Measurements from ENCODE around the gene KATNB1.
A peak's percentile ranks its signal among the peaks of the same experiment; 100 is the strongest.

The KATNB1 gene

DNA sequence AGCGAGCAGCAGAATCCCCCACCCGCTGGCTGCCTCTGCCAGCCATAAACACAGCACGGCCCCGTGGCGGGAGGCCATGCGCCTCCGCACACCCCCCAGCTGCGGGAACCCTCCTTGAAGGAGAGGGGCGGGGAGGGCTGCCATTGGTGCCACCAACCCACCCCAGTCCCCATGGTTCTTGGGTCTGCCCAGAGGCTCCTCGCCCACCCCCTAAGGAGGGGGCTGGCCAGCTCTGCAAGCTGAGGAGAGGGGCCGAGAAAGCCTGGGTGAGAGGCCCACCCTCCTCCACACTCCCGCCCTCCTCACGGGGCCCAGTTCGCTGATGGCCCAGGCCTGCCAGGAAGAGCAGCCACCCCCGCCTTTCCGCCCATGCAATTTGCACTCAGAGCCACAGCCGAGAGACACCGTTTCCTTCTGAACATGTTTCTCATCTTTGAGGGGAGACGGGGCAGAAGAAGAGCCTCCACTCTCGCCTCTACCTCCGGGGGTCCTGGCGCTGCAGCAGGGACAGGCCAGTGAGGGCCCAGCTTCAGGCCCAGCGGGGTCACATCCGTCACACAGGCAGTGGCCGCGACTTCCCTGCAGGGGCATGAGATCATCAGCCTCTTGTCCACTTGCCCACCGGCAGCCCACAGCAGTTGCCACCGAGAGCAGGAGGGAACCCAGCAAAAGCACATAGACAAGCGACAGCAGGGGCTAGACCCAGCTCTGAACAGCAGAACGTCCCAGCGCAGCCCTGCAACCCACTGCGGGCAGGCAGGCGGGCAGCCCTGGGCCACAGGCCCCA, 23.0 kb downstream of the KATNB1 start:
- DNase-seq, result peak; percentile 43

DNA sequence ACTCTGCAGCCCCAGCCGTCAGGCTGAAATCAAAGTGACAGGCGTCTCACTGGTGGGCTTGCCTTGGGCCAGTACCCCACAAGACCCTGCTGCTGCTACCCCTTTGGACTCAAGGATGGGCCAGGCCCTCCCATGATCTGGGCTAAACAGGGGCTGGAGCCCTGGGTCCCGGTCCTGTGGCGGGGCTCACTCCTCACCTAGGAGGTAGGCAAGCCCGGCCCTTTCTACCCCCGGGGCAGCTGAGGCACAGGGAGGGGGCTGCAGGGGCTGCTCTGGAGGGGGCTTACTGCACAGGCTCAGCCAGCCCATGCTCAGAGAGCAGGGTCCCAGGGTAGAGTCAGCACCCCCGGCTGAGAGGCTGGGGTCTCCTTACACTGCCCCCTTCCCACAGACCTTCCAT, 23.6 kb downstream of the KATNB1 start:
- DNase-seq, result no peak

DNA sequence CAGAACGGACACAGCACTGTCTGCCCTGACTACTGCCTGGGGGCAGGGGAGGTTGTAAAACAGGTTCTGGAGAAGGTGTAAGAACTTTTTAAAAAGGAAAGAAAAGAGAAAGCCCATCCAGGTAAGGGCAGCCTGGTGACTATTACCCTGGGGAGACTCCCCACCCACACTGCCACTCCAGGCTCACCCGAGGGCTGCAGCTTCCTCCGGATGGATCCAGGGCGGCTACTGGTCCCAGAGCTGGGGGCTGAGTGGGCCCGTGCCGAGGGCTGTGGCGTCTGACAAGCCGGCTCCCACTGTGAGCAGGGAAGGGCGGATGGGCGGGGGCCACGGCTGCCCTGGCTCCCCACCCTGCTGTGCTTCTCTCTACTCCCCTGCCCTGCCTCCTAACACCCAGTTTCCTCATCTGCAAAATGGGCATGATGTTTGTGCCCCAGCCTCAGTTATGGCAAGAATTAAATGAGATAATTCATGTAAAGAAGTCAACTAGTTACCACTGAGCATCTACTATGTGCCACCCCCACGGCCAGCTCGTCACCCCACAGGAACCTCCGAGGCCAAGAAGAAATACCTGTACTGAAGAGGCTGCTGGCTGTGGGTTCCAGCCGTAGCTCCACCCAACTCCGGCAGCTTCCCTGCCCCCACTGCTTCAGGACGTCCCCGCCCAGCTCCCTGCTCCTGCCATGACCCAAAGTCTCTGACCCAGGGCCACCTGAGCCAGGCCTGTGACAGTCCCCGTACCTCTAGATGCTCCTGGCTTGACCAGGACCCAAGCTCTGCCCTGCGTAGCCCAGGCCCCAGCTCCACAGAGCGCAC, 24.2 kb downstream of the KATNB1 start:
- no peak for DNase-seq

DNA sequence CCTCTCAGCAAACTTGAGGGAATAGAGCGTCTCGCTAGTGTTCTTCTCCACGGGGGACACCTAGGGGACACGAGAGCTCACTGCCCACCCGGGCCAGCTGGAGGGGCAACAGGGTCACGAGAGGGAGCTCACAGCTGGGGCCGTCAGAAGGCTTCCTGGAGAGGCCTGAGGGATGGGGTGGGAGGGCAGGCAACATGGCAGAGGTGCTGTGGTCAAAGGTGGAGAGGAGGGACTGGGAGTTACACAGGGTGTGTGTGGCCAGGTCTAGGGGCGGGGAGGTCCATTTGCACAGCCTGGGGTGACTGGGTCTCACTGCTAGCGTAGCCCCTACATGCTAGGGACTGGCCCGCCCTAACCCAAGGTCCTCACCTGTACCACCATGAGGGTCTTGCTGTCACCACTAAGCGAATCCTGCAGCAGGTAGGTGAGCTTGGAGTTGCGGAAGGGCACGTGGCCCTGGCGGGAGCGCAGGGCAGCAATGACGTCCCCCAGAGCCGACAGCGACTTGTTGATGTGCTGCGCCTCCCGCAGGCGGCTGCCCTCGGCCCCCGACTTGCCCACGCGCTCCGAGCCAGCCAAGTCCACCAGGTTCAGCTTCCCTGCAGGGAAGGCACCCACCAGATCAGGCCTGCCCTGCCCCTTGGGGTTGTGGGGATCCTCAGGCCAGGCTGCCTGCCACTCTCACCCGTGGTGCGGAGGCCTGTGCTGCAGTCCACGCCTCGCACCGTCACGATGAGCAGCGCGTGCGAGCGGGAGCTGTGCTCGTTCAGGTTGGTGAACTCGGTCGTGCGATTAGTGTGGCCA, 25.0 kb downstream of the KATNB1 start:
- DNase-seq, result peak; percentile 34

DNA sequence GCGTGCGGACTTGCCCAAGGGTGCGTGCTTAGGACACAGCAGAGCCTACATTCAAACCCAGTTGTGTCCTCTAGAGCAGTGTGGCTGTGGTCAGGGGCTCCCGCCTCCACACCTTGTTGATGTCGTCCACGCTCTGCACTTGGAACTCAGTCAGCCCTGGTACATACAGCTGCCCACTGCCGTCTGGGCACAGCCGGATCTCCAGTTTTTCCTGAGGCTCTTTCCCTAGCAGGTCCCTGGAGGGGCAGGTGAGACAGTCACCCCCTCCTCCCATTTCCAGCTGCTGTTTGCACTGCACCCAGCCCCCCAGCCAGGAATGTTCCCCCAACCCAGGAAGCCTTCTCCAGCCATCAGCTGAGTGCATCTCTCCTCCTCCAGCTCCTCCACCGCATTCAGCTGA, 25.7 kb downstream of the KATNB1 start:
- DNase-seq, result no peak

DNA sequence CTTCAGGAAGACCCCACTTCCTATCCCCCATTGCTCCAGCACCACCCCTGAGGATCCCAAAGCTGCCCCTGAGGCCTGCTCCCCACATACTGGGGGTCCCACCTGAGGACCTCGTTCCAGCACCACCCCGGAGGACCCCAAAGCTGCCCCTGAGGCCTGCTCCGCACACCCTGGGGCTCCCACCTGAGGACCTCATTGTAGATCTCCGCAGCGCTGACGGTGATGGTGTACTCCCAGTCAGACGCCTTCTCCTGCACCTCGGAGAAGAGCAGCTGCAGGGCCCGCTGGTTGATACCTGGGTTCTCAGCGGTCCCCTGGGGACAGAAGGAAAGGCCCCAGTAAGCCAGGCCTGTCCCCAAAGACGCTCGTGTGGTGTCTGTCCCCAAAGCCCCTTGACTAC, 26.4 kb downstream of the KATNB1 start:
- no peak for DNase-seq

DNA sequence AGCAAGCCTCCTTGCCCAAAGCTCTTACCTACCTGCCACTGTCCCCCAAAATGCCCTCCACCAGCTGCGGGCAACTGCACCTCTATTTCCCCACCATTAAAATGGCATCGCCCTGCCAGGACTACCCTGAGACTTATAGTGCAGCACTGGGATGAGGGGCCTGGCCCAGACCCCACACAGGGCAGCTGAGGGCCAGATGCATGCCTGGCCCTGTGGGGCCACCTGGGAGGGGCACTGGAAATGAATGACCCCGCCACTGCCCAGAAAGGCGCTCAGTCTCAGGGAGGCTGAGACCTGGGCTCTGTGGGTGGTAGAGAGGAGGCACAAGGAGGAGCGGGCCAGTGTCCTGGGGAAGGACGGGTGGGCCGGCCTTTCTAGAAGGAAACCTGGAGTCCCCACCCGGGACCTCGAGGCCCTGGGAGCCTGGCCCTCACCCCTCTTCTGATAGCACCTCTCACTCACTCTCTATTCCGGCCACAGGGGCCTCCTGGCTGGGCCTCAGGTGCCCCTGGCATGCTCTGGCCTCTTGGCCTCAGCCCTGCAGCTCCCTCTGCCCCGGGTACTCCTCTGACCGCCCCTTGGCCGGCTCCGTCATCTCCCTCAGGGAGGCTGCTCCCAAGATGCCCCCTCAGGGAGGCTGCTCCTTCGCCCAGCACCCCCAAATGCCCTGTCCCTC, 26.9 kb downstream of the KATNB1 start:
- DNase-seq, result no peak

DNA sequence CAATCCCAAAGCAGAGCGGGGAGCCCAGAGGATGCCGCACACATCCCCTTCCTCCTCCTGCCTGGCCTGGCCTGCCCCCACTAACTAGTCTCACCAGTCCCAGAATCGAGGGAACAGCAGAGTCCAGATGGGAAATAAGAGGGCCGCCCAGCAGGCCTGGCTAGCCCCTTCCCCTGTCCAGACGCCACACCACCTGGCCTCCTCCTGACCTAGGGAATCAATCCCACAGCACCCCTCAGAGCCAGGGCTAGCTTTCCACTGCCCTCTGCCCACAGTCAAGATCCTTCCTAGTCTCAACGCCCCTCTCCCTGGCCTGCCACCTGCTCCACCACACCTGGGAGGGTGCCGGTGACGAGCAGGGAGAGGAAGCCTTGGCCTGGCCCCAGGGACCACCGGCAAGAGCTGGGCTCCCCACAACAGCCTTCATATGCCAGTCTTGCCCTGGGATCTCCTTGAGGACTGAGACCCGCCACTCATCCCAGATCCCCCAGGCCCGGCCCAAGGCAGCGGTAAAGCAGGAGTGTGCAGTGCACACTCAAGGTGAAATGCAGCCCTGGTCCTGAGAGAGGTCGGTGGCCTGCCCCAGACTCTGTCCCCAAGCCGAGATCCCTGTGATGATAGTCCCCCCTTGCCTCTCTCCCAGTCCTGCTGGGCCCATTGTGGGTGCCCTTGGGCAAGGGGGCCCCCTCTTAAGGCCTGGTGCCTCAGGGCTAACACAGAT, 27.9 kb downstream of the KATNB1 start:
- no peak for DNase-seq

DNA sequence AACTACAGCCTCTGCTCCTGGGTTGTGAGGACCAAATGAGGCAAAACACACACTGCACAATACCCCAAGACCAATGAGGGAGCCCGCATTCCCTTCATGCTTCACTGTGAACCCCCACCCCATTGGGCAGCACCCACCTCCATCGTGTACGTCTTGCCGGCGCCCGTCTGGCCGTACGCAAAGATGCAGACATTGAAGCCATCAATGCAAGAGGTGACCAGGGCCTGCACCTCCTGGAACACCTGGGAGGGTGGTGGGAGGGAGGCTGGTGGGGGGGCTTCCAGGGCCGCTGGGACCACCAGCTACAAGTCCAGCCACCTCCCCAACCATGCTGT, 28.4 kb downstream of the KATNB1 start:
- DNase-seq, result no peak

DNA sequence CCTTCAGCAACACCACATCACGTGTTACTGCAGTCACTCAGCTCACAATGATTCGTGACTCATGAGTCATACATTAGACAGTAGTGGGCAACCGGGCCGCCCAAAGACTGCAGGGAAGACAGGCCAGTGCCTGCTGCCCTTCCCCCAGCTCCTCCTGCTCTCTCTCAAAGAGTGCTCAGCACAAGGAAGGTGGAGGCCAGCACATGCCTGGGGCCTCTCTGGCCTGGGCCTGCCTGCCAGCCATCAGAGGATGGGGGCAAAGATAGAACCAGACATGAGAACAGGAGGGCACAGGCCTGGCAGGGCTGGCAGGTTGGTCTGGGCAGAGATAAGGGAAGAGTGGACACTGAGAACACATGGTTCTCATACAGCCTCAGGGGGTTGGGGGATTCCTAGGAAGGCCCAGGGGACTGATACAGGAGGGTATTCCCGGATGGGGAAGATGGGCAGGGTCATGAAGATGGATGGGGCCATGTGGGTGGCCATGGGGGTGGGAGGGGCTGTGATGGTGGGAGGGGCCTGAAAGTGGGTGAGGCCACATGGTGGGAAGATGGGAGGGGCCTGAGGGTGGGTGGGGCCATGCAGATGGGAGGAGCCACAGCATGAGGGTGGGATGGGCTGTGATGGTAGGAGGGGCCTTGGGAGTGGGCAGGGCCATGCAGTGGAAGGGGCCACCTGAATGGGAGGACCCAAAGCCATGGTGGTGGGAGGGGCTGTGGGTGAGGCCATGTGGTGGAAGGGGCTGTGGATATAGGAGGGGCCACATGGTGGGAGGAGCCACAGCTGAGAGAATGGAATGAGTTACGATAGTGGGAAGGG, 29.0 kb downstream of the KATNB1 start:
- no peak for DNase-seq

DNA sequence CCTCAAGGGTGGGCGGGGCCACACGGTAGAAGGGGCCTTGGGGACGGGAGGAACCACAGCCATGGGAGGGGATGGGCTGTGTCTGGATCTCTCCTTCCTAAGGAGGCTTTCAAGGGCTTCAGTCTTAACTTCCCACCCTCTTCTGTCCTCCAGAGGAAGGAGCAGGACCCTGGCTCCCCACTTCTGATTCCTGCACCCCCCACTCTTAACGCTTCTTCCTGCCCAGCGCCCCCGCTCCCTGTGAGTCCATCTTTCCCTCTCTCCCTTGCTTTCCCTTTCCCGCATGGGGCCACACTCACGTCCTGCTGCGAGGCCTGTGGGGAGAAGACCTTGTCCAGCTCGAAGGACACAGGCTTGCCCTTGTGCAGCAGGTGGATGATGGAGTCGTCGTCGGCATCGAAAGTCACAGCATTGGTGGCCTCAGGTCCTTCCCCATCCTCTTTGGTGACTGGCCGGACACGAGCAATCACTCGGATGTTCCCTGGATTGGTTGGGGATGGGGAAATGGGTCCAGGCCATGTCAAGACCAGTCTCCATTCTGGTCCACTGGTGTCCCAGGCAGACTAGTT, 29.7 kb downstream of the KATNB1 start:
- DNase-seq, result peak; percentile 36

DNA sequence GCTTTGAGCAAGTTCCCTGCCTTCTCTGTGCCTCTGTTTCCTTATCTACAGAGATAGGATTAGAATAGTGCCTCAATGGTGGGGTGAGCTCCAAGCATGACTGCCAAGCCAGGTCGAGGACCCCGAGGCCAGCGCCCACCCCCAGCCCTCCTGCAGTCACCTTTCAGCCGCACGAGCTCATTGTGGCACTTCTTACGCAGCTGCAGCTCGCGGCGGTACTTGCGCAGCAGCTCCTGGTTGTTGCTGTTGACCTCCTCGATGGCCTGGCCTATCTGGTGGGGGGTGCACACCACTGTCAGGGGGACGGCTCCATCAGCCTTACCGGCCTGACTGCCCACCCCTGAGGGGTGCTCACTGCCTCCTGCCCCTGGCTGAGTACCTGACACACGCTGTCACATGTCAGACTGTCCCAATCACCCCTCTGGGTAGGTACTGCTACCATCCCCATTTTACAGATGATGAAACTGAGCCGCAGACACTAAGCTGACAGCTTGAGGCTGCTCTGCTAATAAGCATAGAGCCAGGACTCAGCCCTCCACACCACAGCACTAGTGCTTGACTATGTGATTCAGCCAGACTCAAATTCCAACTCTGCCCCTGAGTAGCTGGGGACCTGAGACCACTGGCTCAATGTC, 31.3 kb downstream of the KATNB1 start:
- no peak for DNase-seq

DNA sequence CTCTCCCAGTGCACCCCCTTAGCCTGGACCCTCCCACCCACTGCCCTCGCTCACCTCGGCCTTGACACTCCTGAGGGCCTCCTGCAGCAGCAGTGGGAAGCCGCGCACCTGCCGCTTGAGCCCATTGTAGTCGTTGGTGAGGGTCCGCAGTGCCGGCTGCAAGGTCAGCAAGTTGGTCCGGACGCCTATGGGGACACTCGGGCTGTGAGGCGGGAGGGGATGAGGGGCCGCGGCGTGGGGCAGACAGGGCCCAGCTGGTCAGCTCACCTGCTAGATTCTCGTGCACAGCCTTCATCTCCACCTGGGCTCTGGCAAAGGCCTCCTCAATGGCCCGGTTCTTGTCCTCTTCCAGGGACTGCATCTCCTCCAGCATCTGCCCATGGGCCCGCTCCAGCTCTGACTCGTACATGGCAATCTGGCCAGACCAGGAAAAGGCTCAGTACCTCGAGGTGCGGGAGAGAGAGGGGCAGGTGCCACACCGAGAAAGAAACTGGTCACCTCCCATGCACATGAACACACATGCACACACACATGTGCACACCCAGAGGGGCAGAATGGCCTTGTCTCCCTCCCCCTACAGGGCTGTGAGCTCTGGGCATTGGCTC, 34.1 kb downstream of the KATNB1 start:
- DNase-seq, result peak; percentile 39

DNA sequence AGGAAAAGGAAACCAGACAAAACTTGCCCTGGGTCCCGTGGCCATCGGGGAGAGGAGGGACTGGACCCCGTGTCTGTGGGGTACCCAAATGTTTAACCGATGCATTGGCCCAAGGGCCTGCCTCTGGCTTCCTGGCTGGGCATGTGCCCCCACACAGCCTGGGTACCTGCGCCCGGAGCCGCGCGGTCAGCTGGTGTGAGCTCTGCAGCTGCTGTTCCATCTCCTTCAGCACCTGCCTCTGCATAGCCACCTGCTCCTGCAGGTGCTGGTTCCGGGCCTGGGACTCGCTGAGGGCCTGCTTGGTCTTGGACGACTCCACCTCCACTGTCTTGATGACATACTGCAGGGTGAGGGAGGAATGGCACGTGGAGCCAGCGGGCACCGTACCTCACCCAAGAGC, 34.8 kb downstream of the KATNB1 start:
- peak; percentile 32 for DNase-seq

DNA sequence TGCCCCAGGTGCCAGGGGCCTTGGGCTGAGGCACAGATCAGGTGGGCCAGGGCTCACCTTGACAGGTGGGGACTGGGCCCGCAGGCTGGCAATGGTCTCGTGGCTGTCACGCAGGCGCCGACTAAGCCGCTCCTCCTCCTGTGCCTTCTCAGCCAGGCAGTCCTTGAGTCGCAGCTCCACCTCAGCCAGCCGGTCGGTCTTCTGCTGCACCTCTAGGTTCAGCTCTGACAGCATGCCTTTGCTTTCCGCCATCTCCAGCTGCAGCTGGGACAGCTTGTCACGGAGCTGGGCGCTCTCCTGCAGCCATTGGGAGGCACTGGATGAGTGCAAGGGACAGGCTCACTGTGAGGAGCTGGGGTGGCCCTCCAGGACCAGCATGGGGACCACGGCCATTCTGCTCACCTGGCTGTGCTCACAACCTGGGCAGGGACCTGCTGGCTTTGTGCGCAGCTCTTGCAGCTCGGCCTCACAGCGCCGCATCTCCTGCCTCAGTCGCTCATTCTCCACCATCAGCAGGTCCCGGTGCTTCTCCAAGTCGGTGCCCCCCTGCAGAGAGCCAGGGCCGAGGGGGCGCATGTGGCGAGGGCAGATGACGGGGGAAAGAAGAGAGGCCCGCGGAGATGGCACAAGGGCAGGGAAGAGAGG, 35.7 kb downstream of the KATNB1 start:
- no peak for DNase-seq

DNA sequence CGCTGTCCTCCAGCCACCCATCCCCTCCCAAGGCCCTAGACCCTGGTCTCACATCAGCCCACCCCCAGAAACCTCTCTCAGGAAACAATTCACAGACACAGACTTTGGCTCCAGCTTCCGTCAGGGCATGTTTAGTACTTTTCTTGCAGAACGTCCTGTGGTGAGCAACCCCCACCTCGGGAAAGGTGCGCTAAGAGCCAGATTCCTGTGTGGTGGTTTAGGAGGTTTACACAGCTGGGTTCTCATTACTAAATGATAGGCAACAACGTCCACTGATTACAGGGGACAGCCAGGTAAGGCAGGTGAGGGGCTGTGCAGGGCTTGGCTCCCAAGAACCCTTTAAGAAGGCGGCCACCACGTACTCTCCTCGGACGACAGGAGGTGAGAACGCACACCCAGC, 37.4 kb downstream of the KATNB1 start:
- DNase-seq, result no peak

DNA sequence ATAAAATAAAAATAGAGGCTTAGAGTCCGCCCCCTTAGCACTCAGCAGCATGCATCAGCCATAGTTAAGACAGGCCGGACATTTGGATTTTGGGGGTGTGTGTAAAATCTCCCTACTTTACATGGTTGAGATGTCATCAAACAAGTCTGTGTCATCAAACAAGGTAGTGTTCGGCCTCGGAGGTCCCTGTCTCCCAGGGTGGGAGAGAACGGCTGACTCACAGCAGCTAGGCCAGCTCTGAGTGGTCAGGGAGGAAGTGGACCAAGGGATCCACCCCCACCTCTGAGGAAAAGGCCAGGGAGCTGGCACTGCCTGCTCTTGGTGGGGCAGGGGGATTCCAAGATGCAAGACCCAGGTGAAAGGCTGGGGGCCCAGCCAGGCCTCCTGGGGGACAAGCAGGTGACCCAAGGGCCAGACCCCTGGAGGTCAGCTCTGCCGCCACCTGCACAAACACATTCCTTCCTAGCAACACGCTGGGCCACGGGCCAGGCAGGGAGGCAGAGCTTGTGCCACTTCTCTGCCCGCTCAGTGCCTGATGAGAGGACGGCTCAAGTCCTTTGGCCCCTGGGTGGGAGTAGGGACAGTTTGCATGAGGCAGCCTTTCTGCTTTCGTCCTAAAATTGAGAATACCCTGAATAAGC, 38.2 kb downstream of the KATNB1 start:
- no peak for DNase-seq

DNA sequence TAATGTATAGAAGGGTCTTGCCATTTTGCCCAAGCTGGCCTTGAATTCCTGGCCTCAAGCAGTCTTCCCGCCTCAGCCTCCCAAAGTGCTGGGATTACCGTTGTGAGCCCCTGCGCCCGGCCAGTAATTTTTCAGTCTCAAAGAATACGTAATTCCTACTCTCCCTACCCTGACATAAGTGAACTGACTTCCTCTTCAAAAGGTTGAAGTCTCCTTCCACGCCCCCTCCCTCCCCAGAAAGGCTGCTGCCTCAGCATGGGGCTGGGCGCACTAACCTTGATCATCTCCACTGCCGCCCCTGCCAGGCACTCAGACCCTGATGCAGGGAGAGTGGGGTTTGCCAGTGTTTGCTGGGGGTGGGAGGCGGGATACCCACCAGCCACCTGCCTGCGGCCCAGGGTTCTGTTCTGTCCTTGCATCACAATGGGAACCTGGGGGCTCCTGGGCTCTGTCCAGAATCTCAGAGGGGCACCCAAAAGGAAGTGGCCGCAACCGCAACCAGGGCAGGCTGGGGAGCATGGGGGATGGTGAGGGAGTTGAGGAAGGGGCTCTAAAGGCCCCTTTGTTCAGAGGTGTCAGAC, 39.2 kb downstream of the KATNB1 start:
- peak; percentile 35 for DNase-seq

All from right forelimb (tissue), 1 donor.